GM19238 (cell line): ENCODE results near the gene TINAGL1.
A peak's percentile ranks its signal among the peaks of the same experiment; 100 is the strongest.
"Not testable (repeated sequence)": the region's sequence is repeated elsewhere in the genome, so short reads cannot be mapped to it uniquely, and the experiment has no call there.

Source experiments
- DNase-seq: peaks from one replicate; pipeline ENCODE4 v3.0.0; 2011; ENCODE audit warnings: low spot score; ENCODE audit not compliant: insufficient read length

TINAGL1 gene

GRCh38 chr1:31583082-31583994 is 7.0 kb downstream of the TINAGL1 start:
- no peak for DNase-seq

- DNase-seq: no peak
Measured at GRCh38 chr1:31583995-31584868, 7.9 kb downstream of the TINAGL1 start.

GRCh38 chr1:31584869-31585735 is 8.8 kb downstream of the TINAGL1 start:
- no peak for DNase-seq

- no peak for DNase-seq
Measured at GRCh38 chr1:31585736-31586365, 9.5 kb downstream of the TINAGL1 start.

GRCh38 chr1:31586376-31587327 is 10.3 kb downstream of the TINAGL1 start:
- no peak for DNase-seq

GRCh38 chr1:31587328-31587699 is 11.0 kb downstream of the TINAGL1 start:
- not testable (repeated sequence) for DNase-seq

- peak; percentile 68 for DNase-seq
Measured at GRCh38 chr1:31587720-31588423, 11.6 kb downstream of the TINAGL1 start.

GRCh38 chr1:31588751-31589515 is 12.6 kb downstream of the TINAGL1 start:
- DNase-seq: no peak

GRCh38 chr1:31591425-31592093 is 15.2 kb downstream of the TINAGL1 start:
- no peak for DNase-seq

GRCh38 chr1:31592132-31592531 is 15.8 kb downstream of the TINAGL1 start:
- DNase-seq: no peak

GRCh38 chr1:31593136-31593665 is 16.9 kb downstream of the TINAGL1 start:
- no peak for DNase-seq

GRCh38 chr1:31593770-31594632 is 17.7 kb downstream of the TINAGL1 start:
- DNase-seq: peak; percentile 54

GRCh38 chr1:31595836-31596736 is 19.8 kb downstream of the TINAGL1 start:
- DNase-seq: no peak

GRCh38 chr1:31596737-31597097 is 20.4 kb downstream of the TINAGL1 start:
- no peak for DNase-seq

GRCh38 chr1:31598980-31599379 is 22.7 kb downstream of the TINAGL1 start:
- DNase-seq: no peak

- DNase-seq: no peak
Measured at GRCh38 chr1:31600641-31601040, 24.3 kb downstream of the TINAGL1 start.
